GM10266 (cell line): ENCODE results near the gene HEY2.
"Not testable (repeated sequence)": the region's sequence is repeated elsewhere in the genome, so short reads cannot be mapped to it uniquely, and the experiment has no call there.

Experiments
- DNase-seq: peaks from one replicate; pipeline ENCODE4 v3.0.0; 2012; ENCODE audit errors: extremely low spot score
- TF ChIP-seq, protein P1 (sequence below): IDR thresholded peaks from 2 replicates; pipeline ENCODE4 v1.5.1; 2012; ENCODE audit warnings: mild to moderate bottlenecking, low read depth; ENCODE audit not compliant: control insufficient read depth, insufficient read depth; ENCODE audit errors: missing control alignments

HEY2 gene

DNA sequence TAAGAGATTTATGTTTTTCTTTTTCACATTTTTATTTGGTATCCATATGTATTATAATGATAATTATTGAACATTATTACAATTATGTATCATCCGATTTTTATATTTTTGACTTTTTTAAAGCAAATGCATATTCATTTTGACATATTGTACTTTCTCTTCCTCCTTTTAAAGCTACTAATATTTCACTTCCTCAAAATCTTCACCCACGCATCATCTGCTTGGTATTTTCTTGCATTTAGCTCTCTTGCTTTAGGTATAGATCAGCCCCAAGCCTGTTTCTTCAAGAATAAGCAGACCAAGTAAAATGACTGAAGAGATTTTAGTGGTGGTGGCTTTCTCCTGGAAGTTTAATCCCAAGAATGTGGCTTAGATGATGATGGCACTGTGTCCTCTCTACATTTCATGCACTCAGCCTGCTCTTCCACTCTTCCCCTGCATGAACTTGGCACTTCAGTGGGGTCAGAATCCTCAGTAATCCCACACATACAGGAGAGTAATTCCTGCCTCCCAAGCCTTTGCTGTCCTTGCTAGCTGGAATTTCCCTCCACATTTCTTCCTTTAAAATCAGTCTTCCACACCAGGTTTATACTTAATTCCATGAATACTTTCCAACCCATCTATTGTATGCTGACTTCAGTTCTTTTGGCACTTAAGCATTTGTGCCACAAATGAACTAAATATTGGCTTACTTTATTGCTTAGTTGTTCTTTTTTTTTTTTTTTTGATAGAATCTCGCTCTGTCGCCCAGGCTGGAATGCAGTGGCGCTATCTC lies 49.5 kb downstream of the HEY2 start:
- peak; percentile 60 for DNase-seq
- TF ChIP-seq, protein P1, sequence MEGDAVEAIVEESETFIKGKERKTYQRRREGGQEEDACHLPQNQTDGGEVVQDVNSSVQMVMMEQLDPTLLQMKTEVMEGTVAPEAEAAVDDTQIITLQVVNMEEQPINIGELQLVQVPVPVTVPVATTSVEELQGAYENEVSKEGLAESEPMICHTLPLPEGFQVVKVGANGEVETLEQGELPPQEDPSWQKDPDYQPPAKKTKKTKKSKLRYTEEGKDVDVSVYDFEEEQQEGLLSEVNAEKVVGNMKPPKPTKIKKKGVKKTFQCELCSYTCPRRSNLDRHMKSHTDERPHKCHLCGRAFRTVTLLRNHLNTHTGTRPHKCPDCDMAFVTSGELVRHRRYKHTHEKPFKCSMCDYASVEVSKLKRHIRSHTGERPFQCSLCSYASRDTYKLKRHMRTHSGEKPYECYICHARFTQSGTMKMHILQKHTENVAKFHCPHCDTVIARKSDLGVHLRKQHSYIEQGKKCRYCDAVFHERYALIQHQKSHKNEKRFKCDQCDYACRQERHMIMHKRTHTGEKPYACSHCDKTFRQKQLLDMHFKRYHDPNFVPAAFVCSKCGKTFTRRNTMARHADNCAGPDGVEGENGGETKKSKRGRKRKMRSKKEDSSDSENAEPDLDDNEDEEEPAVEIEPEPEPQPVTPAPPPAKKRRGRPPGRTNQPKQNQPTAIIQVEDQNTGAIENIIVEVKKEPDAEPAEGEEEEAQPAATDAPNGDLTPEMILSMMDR: no peak

DNA sequence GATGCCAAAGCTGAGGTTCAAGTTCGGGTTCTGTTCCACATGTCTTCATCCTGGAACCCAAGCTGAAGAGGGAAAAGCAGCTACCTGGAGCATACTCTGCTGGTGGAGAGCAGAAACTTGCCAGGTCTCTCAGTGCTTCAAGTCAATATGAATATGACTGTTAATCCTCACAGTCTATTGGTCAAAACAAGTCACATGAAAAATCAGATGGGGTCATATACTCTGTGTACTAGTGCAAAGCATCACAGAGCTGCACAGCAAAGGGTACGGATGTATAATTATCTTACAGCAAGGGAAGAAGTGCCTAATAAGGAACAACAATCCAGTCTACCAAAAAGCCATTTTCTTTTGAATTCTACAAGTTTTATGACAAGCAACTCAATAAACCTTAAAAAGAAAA lies 53.0 kb downstream of the HEY2 start:
- TF ChIP-seq, protein P1: no peak
- no peak for DNase-seq

DNA sequence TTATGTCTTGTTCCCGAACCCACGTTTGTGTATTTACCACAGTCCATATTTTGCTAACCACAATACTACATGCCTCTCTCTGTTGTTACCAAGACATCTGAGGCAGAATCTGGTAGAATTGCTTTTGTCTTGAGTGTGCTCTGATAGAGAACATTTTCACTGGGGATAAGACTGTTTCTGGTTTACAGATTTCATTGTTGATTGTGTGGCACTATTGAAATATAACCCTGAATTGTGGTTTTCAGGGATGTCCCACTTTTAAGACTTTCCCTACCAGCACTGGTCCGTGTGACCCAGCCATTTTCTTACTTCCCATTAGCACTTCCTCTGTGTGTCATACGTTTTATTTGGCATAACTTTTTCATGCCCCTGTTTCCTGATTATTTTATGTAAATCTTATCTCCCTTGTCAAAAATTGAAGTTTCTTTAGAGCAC lies 53.5 kb downstream of the HEY2 start:
- DNase-seq: no peak
- TF ChIP-seq, protein P1: no peak

DNA sequence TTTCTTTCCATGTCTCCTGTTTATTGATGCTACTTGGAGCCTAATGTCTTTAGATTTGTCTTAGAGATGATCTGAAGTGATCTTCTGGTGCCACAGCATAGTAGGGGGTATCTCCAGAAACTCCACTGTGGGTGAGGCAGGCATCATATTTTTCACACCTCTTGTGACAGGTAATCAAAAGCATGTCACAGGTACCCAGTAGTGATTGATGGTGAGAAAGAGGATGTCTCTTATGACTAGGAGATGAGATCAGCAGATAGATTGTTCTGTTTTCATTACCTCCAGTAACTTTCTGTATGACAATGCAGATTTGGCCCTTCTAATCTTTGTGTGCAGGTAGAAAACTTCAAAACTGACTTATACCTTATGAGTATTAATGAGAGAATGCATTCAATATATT lies 54.8 kb downstream of the HEY2 start:
- no peak for DNase-seq
- TF ChIP-seq, protein P1: no peak

DNA sequence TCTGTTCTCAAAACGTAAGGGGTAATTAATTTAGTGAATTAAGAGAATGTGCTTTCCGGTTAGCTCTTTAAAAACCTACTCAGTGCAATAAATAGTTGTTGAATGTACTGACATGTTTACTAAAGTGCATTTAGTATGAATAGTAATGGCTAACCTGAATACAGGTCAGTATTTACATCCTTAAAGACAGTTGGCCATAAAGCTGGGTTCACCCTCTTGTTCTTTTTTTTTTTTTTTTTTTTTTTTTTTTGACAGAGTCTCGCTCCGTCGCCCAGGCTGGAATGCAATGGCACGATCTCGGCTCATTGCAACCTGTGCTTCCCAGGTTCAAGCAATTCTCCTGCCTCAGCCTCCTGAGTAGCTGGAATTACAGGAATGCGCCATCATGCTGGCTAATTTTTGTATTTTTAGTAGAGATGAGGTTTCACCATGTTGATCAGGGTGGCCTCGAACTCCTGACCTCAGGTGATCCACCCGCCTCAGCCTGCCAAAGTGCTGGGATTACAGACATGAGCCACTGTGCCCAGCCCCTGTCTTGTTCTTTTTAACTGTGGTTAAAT lies 55.5 kb downstream of the HEY2 start:
- DNase-seq: not testable (repeated sequence)

DNA sequence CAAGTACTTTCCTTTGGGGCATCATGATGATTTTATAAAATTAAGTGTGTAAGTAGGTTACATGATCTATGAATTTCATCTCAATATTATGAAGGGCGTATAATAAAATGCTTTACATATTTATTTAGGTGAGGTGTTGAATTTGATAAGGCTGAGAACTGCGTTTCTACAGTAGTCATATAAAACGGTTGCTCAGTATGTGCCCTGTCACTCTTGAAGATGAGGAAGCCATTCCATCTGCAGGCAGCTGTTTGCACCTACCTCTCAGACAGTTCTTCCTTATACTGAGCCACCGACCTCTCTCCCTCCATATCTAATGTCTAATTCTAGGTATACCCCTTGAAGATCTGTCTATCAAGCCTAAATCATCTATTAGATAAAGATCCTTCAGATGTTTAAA lies 57.4 kb downstream of the HEY2 start:
- TF ChIP-seq, protein P1: no peak
- DNase-seq: no peak

DNA sequence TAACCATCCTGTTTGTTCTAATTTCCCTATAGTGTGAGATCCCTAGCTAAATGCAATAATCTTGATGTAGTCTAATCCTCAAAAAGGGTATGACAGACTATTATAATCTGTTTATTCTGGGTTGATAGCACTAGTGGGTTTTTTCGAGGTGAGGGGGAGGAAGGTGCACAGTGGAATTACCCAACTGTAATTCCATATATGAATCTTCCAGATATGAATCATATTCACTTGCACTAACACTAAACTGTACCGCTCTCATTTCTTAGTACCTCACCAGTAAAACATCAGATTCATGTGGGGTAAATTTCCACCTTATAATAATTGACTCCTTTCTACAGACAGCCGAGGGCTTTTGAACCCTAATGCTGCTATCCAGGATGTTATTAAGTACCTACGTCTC lies 57.9 kb downstream of the HEY2 start:
- DNase-seq: no peak
- TF ChIP-seq, protein P1: no peak

DNA sequence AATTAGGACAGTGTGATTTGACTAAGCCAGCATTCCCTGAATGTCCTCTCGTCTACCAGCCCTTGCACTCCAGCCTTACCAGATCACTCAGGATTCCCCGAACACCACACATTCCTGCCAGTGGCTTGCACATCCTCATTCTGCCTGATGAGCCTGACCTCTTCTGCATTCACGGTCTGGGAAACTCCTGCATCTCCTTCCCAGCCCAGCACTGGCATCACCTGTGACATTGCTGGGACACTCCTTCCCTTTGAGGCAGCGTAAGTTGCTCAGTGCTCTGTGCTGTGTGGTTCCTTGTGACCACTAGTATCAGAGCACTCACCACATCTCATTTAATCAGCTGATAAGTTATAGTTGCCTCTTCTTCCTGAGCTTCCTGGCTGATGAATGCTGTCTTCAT lies 58.6 kb downstream of the HEY2 start:
- TF ChIP-seq, protein P1: no peak
- DNase-seq: no peak
